ENCODE data around the gene USE1. TPM values are rescaled to one million over a fixed set of nuclear protein-coding genes. Genes with fewer than 3 reads are reported as not detected.

Gene USE1
- total and polyA plus RNA-seq, 9 of the 15 experiments (the other 6 are each of a cell fraction or from before 2014, with no cell fraction given), result 17.3 to 52.4 (median 34.0) TPM

- TF ChIP-seq ZNF639 (CRISPR knock-in tag; conservative IDR thresholded peaks at IDR 0.05 in 1 of 2, IDR thresholded peaks at IDR 0.05 in 1 of 2) (no peak; a peak in 1 of 4 replicates), ZNF699 (CRISPR knock-in tag; IDR thresholded peaks at IDR 0.05; ENCODE audit: insufficient replicate concordance) (peak; percentile 6), ZNF655 (CRISPR knock-in tag; IDR thresholded peaks at IDR 0.05) (no peak), CREB3L1 (IDR thresholded peaks at IDR 0.05; ENCODE audit: borderline replicate concordance, low read depth) (peak; percentile 79), SNIP1 (IDR thresholded peaks at IDR 0.05; ENCODE audit: low read depth) (no peak), ZNF347 (CRISPR knock-in tag; IDR thresholded peaks at IDR 0.05; ENCODE audit: low read depth) (no peak), CBX1 (IDR thresholded peaks at IDR 0.05; ENCODE audit: low read depth) (no peak), ZNF41 (CRISPR knock-in tag; conservative IDR thresholded peaks at IDR 0.05) (no peak), SUPT5H (IDR thresholded peaks at IDR 0.05) (0 out of 2 replicates have a peak, but pooled peaks have one; percentile 46), SOX6 (IDR thresholded peaks at IDR 0.05) (peak; percentile 45; the same call in 1 of the 2 replicates), BRD9 (IDR thresholded peaks at IDR 0.05; ENCODE audit: low read depth, partially characterized antibody) (no peak), ZNF518B (CRISPR knock-in tag; IDR thresholded peaks at IDR 0.05) (no peak), MTA3 (IDR thresholded peaks at IDR 0.05; ENCODE audit: borderline replicate concordance) (peak; percentile 89), HMGN3 (IDR thresholded peaks at IDR 0.05; ENCODE audit: borderline replicate concordance, extremely low read depth, insufficient read length, low read depth, low read length) (peak; percentile 90), SAFB (IDR thresholded peaks at IDR 0.05; ENCODE audit: borderline replicate concordance, low read depth, low read length) (peak; percentile 93), CTCFL (IDR thresholded peaks at IDR 0.05; ENCODE audit: borderline replicate concordance, insufficient read depth, low read depth, low read length, poor library complexity, severe bottlenecking) (peak; percentile 81), SMARCE1 (IDR thresholded peaks at IDR 0.05) (no peak)
Observed at GRCh38 chr19:17235300-17235970, 20.3 kb downstream of the USE1 start (continued).

All from K562 (cell line).